Liver (tissue), 9 donors: ENCODE measurements around the gene TBC1D14. TPM values are rescaled to one million over a fixed set of nuclear protein-coding genes. Genes with fewer than 3 reads are reported as not detected.

Experiments
- DNase-seq: peaks from one replicate; pipeline ENCODE4 v3.0.0-alpha.2; 2017; ENCODE audit warnings: low spot score
- H3K27ac ChIP-seq, 2 donors: one replicate each; pipeline ENCODE4 v1.7.0; 2013; ENCODE audit warnings: inconsistent platforms in 2 of 2, low read length in 2 of 2, control low read depth in 1 of 2, low read depth in 1 of 2, mild to moderate bottlenecking in 1 of 2
- H3K27me3 ChIP-seq, 4 donors: one replicate each; pipeline versions ENCODE4 v1.6.1 to v1.7.0; 2013; ENCODE audit warnings: low read length in 3 of 4, inconsistent platforms in 1 of 4, mild to moderate bottlenecking in 1 of 4, moderate library complexity in 1 of 4; ENCODE audit not compliant: control insufficient read depth in 4 of 4, insufficient read depth in 4 of 4
- H3K36me3 ChIP-seq, 4 donors: one replicate each; pipeline versions ENCODE4 v1.6.1 to v1.7.0; 2013; ENCODE audit warnings: low read length in 3 of 4, mild to moderate bottlenecking in 3 of 4, low read depth in 1 of 4, moderate library complexity in 1 of 4; ENCODE audit not compliant: control insufficient read depth in 4 of 4, insufficient read depth in 3 of 4
- H3K4me1 ChIP-seq, 4 donors: one replicate each; pipeline versions ENCODE4 v1.6.1 to v1.7.0; 2013; ENCODE audit warnings: low read length in 3 of 4, mild to moderate bottlenecking in 3 of 4, moderate library complexity in 1 of 4; ENCODE audit not compliant: control insufficient read depth in 4 of 4, insufficient read depth in 4 of 4
- H3K4me3 ChIP-seq, 3 donors: one replicate each; pipeline versions ENCODE4 v1.6.1 to v1.7.0; 2013; ENCODE audit warnings: low read length in 3 of 3, control low read depth in 1 of 3, low read depth in 1 of 3, mild to moderate bottlenecking in 1 of 3
- H3K9ac ChIP-seq, 2 donors: one replicate each; pipeline ENCODE4 v1.7.0; 2013; ENCODE audit warnings: low read length in 2 of 2, mild to moderate bottlenecking in 2 of 2, moderate library complexity in 2 of 2, control low read depth in 1 of 2, low read depth in 1 of 2
- H3K9me3 ChIP-seq, 4 donors: one replicate each; pipeline versions ENCODE4 v1.6.1 to v1.7.0; 2013; ENCODE audit warnings: low read length in 3 of 4; ENCODE audit not compliant: control insufficient read depth in 4 of 4
- EGR1 ChIP-seq, 2 donors: IDR thresholded peaks; 2 replicates each; pipeline ENCODE4 v1.6.1; 2016 to 2018; ENCODE audit warnings: antibody characterized with exemption in 2 of 2, low read depth in 2 of 2
- FOXA1 ChIP-seq: IDR thresholded peaks from 2 replicates; pipeline ENCODE4 v1.6.1; 2016; ENCODE audit warnings: antibody characterized with exemption
- FOXA2 ChIP-seq: IDR thresholded peaks from 2 replicates; pipeline ENCODE4 v1.6.1; 2016; ENCODE audit warnings: antibody characterized with exemption
- GABPA ChIP-seq, 2 donors: IDR thresholded peaks in 1 of 2; conservative IDR thresholded peaks in 1 of 2; 2 replicates each; pipeline ENCODE4 v1.6.1; 2016; ENCODE audit warnings: antibody characterized with exemption in 2 of 2, mild to moderate bottlenecking in 1 of 2, moderate library complexity in 1 of 2
- HNF4A ChIP-seq, 2 donors: conservative IDR thresholded peaks; 2 replicates each; pipeline ENCODE4 v1.6.1; 2016; ENCODE audit warnings: antibody characterized with exemption in 2 of 2, mild to moderate bottlenecking in 2 of 2
- HNF4G ChIP-seq: IDR thresholded peaks from 2 replicates; pipeline ENCODE4 v1.6.1; 2016; ENCODE audit warnings: antibody characterized with exemption
- JUND ChIP-seq, 2 donors: IDR thresholded peaks; 2 replicates each; pipeline ENCODE4 v1.6.1; 2016; ENCODE audit warnings: antibody characterized with exemption in 2 of 2
- NR2F2 ChIP-seq: IDR thresholded peaks from 2 replicates; pipeline ENCODE4 v1.6.1; 2016; ENCODE audit warnings: antibody characterized with exemption
- RAD21 ChIP-seq, 2 donors: IDR thresholded peaks; 2 replicates each; pipeline ENCODE4 v1.6.1; 2016; ENCODE audit warnings: antibody characterized with exemption in 2 of 2, mild to moderate bottlenecking in 2 of 2
- RXRA ChIP-seq, 2 donors: IDR thresholded peaks; 2 replicates each; pipeline ENCODE4 v1.6.1; 2017 to 2018; ENCODE audit warnings: antibody characterized with exemption in 2 of 2, mild to moderate bottlenecking in 1 of 2
- SP1 ChIP-seq: IDR thresholded peaks from 2 replicates; pipeline ENCODE4 v1.6.1; 2018; ENCODE audit warnings: antibody characterized with exemption, mild to moderate bottlenecking
- TAF1 ChIP-seq: conservative IDR thresholded peaks from 2 replicates; pipeline ENCODE4 v1.6.1; 2016; ENCODE audit warnings: antibody characterized with exemption, mild to moderate bottlenecking
- YY1 ChIP-seq: IDR thresholded peaks from 2 replicates; pipeline ENCODE4 v1.6.1; 2016; ENCODE audit warnings: antibody characterized with exemption, mild to moderate bottlenecking
- WGBS: extraction: QIAGEN DNeasy Blood & Tissue Kit; methylation state at CpG from one replicate; pipeline ENCODE4 v1.1.7; 2013; 5-methylcytosine and 5-hydroxymethylcytosine counted together
- polyA plus RNA-seq, 2 donors: library from polyadenylated mRNA; stranded (reverse) in 1 of 2; unstranded in 1 of 2; fragments of 200-250 nt in 1 of 2; fragments of >200 nt in 1 of 2; fragmentation: Nextera tagmentation in 1 of 2; extraction: Ambion mirVana in 1 of 2; gene quantifications; one replicate each; pipeline versions ENCODE4 v1.2.1 to v1.2.3, GENCODE V29; 2013 to 2015
- total RNA-seq, 2 donors: library from RNA; depleted of rRNA; stranded (reverse); fragments of >200 nt; gene quantifications; one replicate each; pipeline ENCODE4 v1.2.3, GENCODE V29; 2014
- TF ChIP-seq, protein P1 (sequence below): IDR thresholded peaks from 2 replicates; pipeline ENCODE4 v1.6.1; 2016; ENCODE audit warnings: antibody characterized with exemption, mild to moderate bottlenecking
- TF ChIP-seq, protein P2 (sequence below): IDR thresholded peaks from 2 replicates; pipeline ENCODE4 v1.6.1; 2016; ENCODE audit warnings: antibody characterized with exemption
- TF ChIP-seq, protein P3 (sequence below): IDR thresholded peaks from 2 replicates; pipeline ENCODE4 v1.6.1; 2016; ENCODE audit warnings: antibody characterized with exemption
- TF ChIP-seq, protein P4 (sequence below): IDR thresholded peaks from 2 replicates; pipeline ENCODE4 v1.6.1; 2016; ENCODE audit warnings: antibody characterized with exemption
- TF ChIP-seq, protein P5 (sequence below): fragments of 150-350 bp; IDR thresholded peaks from 2 replicates; pipeline ENCODE4 v1.5.1; 2017; ENCODE audit warnings: improper control_type of control experiment, low read depth, low read length; ENCODE audit not compliant: missing input control
- donor health status: healthy.
- donor health status: healthy.
- donor health status: healthy.
- donor health status: healthy.
- donor health status: healthy.

The TBC1D14 gene
- total and polyA plus RNA-seq, 4 donors, result 10.0 to 45.2 (median 22.7) TPM

DNA sequence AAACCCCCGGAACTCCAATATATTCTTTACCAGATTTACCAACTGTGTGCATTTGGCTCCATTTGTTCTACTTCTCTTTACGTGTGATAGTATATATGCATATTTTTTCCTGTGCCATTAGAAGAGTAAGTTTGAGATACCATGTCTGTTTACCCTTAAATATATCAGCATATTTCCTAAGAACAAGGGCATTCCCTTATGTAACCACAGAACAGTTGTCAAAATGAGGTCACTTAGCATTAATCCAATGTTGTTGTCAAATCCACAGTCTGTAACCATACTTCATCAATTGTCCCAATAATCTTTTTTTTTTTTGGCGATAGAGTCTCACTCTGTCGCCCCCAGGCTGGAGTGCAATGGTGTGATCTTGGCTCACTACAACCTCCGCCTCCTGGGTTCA lies 55.2 kb downstream of the TBC1D14 start:
- Histone ChIP-seq H3K9ac (no peak overlapping the region), H3K27me3 (no peaks in the 10 kb centered on the region), H3K4me3 (no peak overlapping the region), H3K27ac (no peak overlapping the region), H3K9me3 (no peaks in the 10 kb centered on the region), H3K36me3 (peaks cover 0 to 11% (median 3%) of the 10 kb centered on the region in 4 donors), H3K4me1 (peaks cover 2 to 41% (median 26%) of the 10 kb centered on the region in 4 donors)
- no peak for TF ChIP-seq EGR1 (IDR thresholded peaks at IDR 0.05; ENCODE audit: low read depth in 2 of 2)
- TF ChIP-seq RAD21 (IDR thresholded peaks at IDR 0.05), result no peak
- TF ChIP-seq RXRA (IDR thresholded peaks at IDR 0.05), result no peak
- TF ChIP-seq, protein P1, sequence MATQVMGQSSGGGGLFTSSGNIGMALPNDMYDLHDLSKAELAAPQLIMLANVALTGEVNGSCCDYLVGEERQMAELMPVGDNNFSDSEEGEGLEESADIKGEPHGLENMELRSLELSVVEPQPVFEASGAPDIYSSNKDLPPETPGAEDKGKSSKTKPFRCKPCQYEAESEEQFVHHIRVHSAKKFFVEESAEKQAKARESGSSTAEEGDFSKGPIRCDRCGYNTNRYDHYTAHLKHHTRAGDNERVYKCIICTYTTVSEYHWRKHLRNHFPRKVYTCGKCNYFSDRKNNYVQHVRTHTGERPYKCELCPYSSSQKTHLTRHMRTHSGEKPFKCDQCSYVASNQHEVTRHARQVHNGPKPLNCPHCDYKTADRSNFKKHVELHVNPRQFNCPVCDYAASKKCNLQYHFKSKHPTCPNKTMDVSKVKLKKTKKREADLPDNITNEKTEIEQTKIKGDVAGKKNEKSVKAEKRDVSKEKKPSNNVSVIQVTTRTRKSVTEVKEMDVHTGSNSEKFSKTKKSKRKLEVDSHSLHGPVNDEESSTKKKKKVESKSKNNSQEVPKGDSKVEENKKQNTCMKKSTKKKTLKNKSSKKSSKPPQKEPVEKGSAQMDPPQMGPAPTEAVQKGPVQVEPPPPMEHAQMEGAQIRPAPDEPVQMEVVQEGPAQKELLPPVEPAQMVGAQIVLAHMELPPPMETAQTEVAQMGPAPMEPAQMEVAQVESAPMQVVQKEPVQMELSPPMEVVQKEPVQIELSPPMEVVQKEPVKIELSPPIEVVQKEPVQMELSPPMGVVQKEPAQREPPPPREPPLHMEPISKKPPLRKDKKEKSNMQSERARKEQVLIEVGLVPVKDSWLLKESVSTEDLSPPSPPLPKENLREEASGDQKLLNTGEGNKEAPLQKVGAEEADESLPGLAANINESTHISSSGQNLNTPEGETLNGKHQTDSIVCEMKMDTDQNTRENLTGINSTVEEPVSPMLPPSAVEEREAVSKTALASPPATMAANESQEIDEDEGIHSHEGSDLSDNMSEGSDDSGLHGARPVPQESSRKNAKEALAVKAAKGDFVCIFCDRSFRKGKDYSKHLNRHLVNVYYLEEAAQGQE, result no peak
- no peak for TF ChIP-seq GABPA (IDR thresholded peaks at IDR 0.05 in 1 of 2, conservative IDR thresholded peaks at IDR 0.05 in 1 of 2)
- TF ChIP-seq, protein P2, sequence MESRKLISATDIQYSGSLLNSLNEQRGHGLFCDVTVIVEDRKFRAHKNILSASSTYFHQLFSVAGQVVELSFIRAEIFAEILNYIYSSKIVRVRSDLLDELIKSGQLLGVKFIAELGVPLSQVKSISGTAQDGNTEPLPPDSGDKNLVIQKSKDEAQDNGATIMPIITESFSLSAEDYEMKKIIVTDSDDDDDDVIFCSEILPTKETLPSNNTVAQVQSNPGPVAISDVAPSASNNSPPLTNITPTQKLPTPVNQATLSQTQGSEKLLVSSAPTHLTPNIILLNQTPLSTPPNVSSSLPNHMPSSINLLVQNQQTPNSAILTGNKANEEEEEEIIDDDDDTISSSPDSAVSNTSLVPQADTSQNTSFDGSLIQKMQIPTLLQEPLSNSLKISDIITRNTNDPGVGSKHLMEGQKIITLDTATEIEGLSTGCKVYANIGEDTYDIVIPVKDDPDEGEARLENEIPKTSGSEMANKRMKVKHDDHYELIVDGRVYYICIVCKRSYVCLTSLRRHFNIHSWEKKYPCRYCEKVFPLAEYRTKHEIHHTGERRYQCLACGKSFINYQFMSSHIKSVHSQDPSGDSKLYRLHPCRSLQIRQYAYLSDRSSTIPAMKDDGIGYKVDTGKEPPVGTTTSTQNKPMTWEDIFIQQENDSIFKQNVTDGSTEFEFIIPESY, result no peak
- TF ChIP-seq TAF1, result no peak
- TF ChIP-seq JUND (IDR thresholded peaks at IDR 0.05), result no peak
- TF ChIP-seq FOXA1, result no peak
- TF ChIP-seq, protein P3, sequence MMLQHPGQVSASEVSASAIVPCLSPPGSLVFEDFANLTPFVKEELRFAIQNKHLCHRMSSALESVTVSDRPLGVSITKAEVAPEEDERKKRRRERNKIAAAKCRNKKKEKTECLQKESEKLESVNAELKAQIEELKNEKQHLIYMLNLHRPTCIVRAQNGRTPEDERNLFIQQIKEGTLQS, result no peak
- TF ChIP-seq HNF4A (conservative IDR thresholded peaks at IDR 0.05), result no peak
- TF ChIP-seq, protein P4, sequence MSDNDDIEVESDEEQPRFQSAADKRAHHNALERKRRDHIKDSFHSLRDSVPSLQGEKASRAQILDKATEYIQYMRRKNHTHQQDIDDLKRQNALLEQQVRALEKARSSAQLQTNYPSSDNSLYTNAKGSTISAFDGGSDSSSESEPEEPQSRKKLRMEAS, result no peak
- TF ChIP-seq YY1, result no peak
- no peak for TF ChIP-seq SP1
- no peak for TF ChIP-seq HNF4G
- TF ChIP-seq NR2F2, result no peak
- TF ChIP-seq, protein P5, sequence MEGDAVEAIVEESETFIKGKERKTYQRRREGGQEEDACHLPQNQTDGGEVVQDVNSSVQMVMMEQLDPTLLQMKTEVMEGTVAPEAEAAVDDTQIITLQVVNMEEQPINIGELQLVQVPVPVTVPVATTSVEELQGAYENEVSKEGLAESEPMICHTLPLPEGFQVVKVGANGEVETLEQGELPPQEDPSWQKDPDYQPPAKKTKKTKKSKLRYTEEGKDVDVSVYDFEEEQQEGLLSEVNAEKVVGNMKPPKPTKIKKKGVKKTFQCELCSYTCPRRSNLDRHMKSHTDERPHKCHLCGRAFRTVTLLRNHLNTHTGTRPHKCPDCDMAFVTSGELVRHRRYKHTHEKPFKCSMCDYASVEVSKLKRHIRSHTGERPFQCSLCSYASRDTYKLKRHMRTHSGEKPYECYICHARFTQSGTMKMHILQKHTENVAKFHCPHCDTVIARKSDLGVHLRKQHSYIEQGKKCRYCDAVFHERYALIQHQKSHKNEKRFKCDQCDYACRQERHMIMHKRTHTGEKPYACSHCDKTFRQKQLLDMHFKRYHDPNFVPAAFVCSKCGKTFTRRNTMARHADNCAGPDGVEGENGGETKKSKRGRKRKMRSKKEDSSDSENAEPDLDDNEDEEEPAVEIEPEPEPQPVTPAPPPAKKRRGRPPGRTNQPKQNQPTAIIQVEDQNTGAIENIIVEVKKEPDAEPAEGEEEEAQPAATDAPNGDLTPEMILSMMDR, result no peak
- no peak for TF ChIP-seq FOXA2
- no peak for DNase-seq
- 91% methylated on average over 5 of the region's 5 CpGs for WGBS
